Uterus (tissue), 4 donors: ENCODE data around the gene KRT1. TPM values are rescaled to one million over a fixed set of nuclear protein-coding genes. Genes with fewer than 3 reads are reported as not detected.

ENCODE experiments used
- DNase-seq, 2 donors: peaks; one replicate each; pipeline ENCODE4 v3.0.0-alpha.2; 2019 to 2020
- H3K27ac ChIP-seq, 2 donors: fragments of 200-600 bp; sonication (generic); 1 replicate in 1 of 2; 2 replicates in 1 of 2; pipeline ENCODE4 v1.5.1; 2016 to 2018
- H3K27me3 ChIP-seq, 2 donors: fragments of 200-600 bp; sonication (generic); one replicate each; pipeline ENCODE4 v1.5.1; 2018 to 2019; ENCODE audit warnings: control low read depth in 1 of 2
- H3K36me3 ChIP-seq, 2 donors: fragments of 200-600 bp; sonication (generic); one replicate each; pipeline ENCODE4 v1.5.1; 2019; ENCODE audit warnings: control low read depth in 1 of 2
- H3K4me1 ChIP-seq, 2 donors: fragments of 200-600 bp; sonication (generic); one replicate each; pipeline ENCODE4 v1.5.1; 2018 to 2019; ENCODE audit warnings: control low read depth in 1 of 2
- H3K4me3 ChIP-seq, 2 donors: fragments of 200-600 bp; sonication (generic); 1 replicate in 1 of 2; 2 replicates in 1 of 2; pipeline ENCODE4 v1.5.1; 2018 to 2019; ENCODE audit warnings: mild to moderate bottlenecking in 1 of 2
- H3K9me3 ChIP-seq, 2 donors: fragments of 200-600 bp; sonication (generic); one replicate each; pipeline ENCODE4 v1.5.1; 2019; ENCODE audit warnings: control low read depth in 1 of 2
- CTCF ChIP-seq, 4 experiments: fragments of 200-600 bp in 2 of 4; fragments of 450-650 bp in 2 of 4; sonication (generic) in 2 of 4; IDR thresholded peaks; one replicate each; pipeline ENCODE4 v1.5.1; 2016 to 2019; ENCODE audit warnings: antibody characterized with exemption in 4 of 4, mild to moderate bottlenecking in 2 of 4, moderate library complexity in 1 of 4
- POLR2A ChIP-seq, 2 donors: fragments of 450-650 bp; IDR thresholded peaks; one replicate each; pipeline ENCODE4 v1.6.1; 2016; ENCODE audit warnings: antibody characterized with exemption in 2 of 2, mild to moderate bottlenecking in 1 of 2, moderate library complexity in 1 of 2
- intact Hi-C: fragments of 100-400 bp; cut with DNase I; formaldehyde crosslinking; loops from one replicate; pipeline ENCODE4 v1.15.1; 2023; ENCODE audit warnings: low total_unique reads
- total RNA-seq, 4 donors: library from RNA; depleted of rRNA in 3 of 4; stranded (reverse); fragments of >200 nt in 3 of 4; gene quantifications; one replicate each; pipeline versions ENCODE4 v1.1.0 to v1.2.4, GENCODE V29; 2014 to 2023
- donor health status: DM: yes; HTN: yes; CAD: no.

KRT1 gene
- total RNA-seq, 4 donors from 2014 or later = 0.88 to 1.5 TPM; not detected in 2

DNA sequence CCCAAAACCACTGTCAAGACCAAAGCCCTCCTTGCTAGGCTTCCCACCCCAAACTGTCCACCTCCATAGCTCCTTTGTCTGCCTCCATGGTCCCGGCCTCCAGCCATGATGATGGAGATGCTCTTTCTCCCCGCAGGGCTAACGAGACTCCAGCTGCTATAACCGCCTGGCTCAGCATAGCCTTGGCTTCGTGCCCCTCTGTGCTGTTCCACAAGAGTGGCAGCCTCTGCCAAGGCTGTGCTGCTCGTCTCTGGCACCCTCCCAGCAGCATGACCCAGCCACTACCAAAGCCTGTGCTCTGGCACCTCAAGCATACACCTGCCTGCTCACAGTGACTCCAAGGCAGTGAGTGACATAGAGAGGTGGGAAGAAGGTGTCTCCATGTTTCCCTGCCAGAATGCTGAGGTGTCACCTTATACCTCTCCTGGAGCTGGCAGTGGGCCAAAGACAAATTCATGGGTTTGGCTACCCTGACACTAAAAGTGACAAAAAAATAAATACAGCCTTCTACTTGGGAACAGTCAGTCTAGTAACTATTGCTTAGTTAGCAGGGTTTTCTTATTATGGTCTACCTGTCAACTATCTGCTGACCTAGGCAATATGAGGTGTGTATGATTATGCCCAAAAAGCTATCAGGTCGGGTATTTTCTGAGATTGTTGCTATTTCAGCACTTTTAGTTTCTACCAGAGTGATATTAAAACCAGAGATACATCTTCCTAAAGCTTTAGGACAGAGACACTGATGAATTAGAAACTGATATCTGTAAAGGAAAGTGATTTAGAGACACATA lies 45.7 kb downstream of the KRT1 start:
- H3K27ac ChIP-seq = no peak overlapping the region

GRCh38 chr12:52633383-52633782 lies 46.8 kb downstream of the KRT1 start:
- intact Hi-C loops = no loop called here
- no peaks in the 10 kb centered on the region for H3K36me3 ChIP-seq
- no peaks in the 10 kb centered on the region for H3K27me3 ChIP-seq
- no peaks in the 10 kb centered on the region for H3K9me3 ChIP-seq
- no peak for DNase-seq
- TF ChIP-seq CTCF (IDR thresholded peaks at IDR 0.05) (no peak), POLR2A (IDR thresholded peaks at IDR 0.05) (no peak)
- no peak overlapping the region for H3K27ac ChIP-seq
- H3K4me3 ChIP-seq = no peak overlapping the region
- H3K4me1 ChIP-seq = no peaks in the 10 kb centered on the region

More for the DNA sequence above, 45.7 kb downstream of the KRT1 start:
- H3K36me3 ChIP-seq = no peaks in the 10 kb centered on the region
- no peak for DNase-seq
- no peak overlapping the region for H3K4me3 ChIP-seq
- H3K9me3 ChIP-seq = no peaks in the 10 kb centered on the region
- no peaks in the 10 kb centered on the region for H3K4me1 ChIP-seq
- no peaks in the 10 kb centered on the region for H3K27me3 ChIP-seq
- TF ChIP-seq CTCF (IDR thresholded peaks at IDR 0.05) (no peak), POLR2A (IDR thresholded peaks at IDR 0.05) (no peak)
- intact Hi-C loops = no loop called here

DNA sequence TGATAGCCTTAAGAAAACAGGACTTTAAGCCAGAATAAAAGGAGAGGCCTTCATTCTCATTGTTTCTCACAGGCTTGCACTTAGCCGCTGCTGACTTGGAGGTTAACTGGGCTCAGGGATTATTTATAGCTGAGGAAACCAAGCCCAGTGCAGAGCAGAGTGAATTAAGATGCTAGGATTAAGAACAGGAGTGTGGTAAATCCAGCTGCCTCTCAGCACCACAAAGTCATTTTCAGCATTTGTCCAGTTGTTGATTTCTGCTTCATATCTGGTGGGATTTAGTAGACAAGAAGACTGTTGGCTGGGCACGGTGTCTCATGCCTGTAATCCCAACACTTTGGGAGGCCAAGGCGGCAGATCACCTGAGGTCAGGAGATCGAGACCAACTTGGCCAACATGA lies 47.6 kb downstream of the KRT1 start:
- H3K4me1 ChIP-seq = no peaks in the 10 kb centered on the region
- DNase-seq = no peak
- TF ChIP-seq CTCF (IDR thresholded peaks at IDR 0.05) = no peak
- TF ChIP-seq POLR2A (IDR thresholded peaks at IDR 0.05) = no peak
- no peaks in the 10 kb centered on the region for H3K36me3 ChIP-seq
- H3K27ac ChIP-seq = no peak overlapping the region
- H3K9me3 ChIP-seq = no peaks in the 10 kb centered on the region
- H3K4me3 ChIP-seq = no peak overlapping the region
- intact Hi-C loops = no loop called here
- no peaks in the 10 kb centered on the region for H3K27me3 ChIP-seq

DNA sequence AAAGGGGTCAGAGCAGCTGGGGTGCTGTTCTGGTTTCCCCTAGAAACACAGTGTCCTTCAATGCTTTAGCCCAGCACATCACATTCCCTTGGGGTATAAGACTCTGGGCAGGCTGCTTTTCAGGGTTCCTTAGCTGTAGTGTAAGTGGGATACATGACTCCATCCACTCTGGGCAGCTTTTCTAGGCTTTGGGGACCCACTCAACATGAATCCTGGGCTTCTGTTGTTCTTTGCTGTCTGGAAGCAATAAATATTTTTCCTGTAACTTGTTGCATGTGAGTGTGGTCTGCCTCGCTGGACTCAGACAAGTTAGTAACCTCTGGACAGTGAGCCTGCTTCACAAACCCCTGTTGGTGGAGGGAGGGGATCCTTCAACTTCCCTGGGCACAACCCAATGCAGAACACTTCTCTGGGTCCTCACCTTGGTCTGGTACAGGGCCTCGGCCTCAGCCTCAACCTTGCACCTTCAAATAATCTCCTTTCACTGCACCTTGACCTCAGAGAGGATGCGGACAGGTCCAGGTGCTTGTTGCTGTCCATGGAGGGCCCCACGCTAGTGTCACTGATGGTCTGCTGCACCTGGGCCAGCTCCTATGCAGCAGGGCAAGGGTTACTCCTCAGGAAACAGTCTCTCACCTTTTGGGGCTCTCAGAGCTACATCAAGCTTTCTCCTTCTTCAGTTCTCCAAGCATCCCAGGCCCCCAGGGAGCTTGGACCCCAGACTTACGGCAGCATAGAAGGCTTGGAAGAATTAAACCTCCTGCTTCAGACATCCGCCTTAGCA lies 48.3 kb downstream of the KRT1 start:
- TF ChIP-seq POLR2A (IDR thresholded peaks at IDR 0.05) = no peak
- TF ChIP-seq CTCF (IDR thresholded peaks at IDR 0.05) = no peak
- DNase-seq = no peak
- Histone ChIP-seq H3K27me3 (no peaks in the 10 kb centered on the region), H3K9me3 (no peaks in the 10 kb centered on the region), H3K27ac (no peak overlapping the region), H3K4me3 (no peak overlapping the region), H3K36me3 (no peaks in the 10 kb centered on the region), H3K4me1 (no peaks in the 10 kb centered on the region)
- intact Hi-C loops = no loop called here

- Histone ChIP-seq H3K27ac (no peak overlapping the region), H3K4me3 (no peak overlapping the region), H3K4me1 (no peaks in the 10 kb centered on the region), H3K9me3 (no peaks in the 10 kb centered on the region), H3K36me3 (no peaks in the 10 kb centered on the region), H3K27me3 (no peaks in the 10 kb centered on the region)
- DNase-seq = no peak
- no peak for TF ChIP-seq POLR2A (IDR thresholded peaks at IDR 0.05)
- TF ChIP-seq CTCF (IDR thresholded peaks at IDR 0.05) = no peak
- intact Hi-C loops = no loop called here
These were observed 48.9 kb downstream of the KRT1 start for GRCh38 chr12:52631264-52631663.
